SIG-M5 (cell line): Measurements from ENCODE around the gene KCNQ1.

Experiments used
- DNase-seq: peaks from one replicate; lab custom pipeline; 2025; lab: John Stamatoyannopoulos, UW

Gene KCNQ1

GRCh38 chr11:2443881-2444820 is 657 bp upstream of the KCNQ1 start, which contains the start of gene TRPM5:
Gene TRPM5, minus strand, starts transcription at chr11:2444514. Its CDS starts 21,478 bp downstream, at chr11:2423036.
- DNase-seq, result no peak

GRCh38 chr11:2445746-2446551 is 1.1 kb downstream of the KCNQ1 start:
- DNase-seq, result no peak

- no peak for DNase-seq
Measured at GRCh38 chr11:2446590-2447252, 1.9 kb downstream of the KCNQ1 start.

GRCh38 chr11:2447253-2447950 is 2.6 kb downstream of the KCNQ1 start:
- DNase-seq, result no peak

- no peak for DNase-seq
Measured at GRCh38 chr11:2447951-2448650, 3.3 kb downstream of the KCNQ1 start.

GRCh38 chr11:2448661-2449547 is 4.1 kb downstream of the KCNQ1 start:
- no peak for DNase-seq

GRCh38 chr11:2449548-2450320 is 4.9 kb downstream of the KCNQ1 start:
- DNase-seq, result no peak

GRCh38 chr11:2450321-2451041 is 5.7 kb downstream of the KCNQ1 start:
- DNase-seq, result no peak

- DNase-seq, result no peak
Measured at GRCh38 chr11:2451336-2451735, 6.5 kb downstream of the KCNQ1 start.

- DNase-seq, result no peak
Measured at GRCh38 chr11:2451916-2452315, 7.1 kb downstream of the KCNQ1 start.

GRCh38 chr11:2452321-2453012 is 7.7 kb downstream of the KCNQ1 start:
- no peak for DNase-seq

GRCh38 chr11:2453436-2453835 is 8.6 kb downstream of the KCNQ1 start:
- DNase-seq, result no peak

GRCh38 chr11:2458321-2458720 is 13.5 kb downstream of the KCNQ1 start:
- no peak for DNase-seq

GRCh38 chr11:2459016-2459725 is 14.4 kb downstream of the KCNQ1 start:
- no peak for DNase-seq

- DNase-seq, result no peak
Measured at GRCh38 chr11:2459796-2460531, 15.2 kb downstream of the KCNQ1 start.

- DNase-seq, result no peak
Measured at GRCh38 chr11:2460540-2461252, 15.9 kb downstream of the KCNQ1 start.
